MV-4-11 (cell line): ENCODE results near the gene GRIK3.

ENCODE experiments used
- DNase-seq: peaks from one replicate; lab custom pipeline; 2025; lab: John Stamatoyannopoulos, UW

The GRIK3 gene

GRCh38 chr1:36763771-36764170 is 270.5 kb downstream of the GRIK3 start:
- no peak for DNase-seq

- no peak for DNase-seq
Measured at GRCh38 chr1:36762174-36762573, 272.1 kb downstream of the GRIK3 start.

GRCh38 chr1:36761113-36761512 is 273.2 kb downstream of the GRIK3 start:
- DNase-seq: no peak

GRCh38 chr1:36760081-36760480 is 274.2 kb downstream of the GRIK3 start:
- DNase-seq: no peak

GRCh38 chr1:36759355-36759754 is 275.0 kb downstream of the GRIK3 start:
- no peak for DNase-seq

GRCh38 chr1:36755303-36756230 is 278.7 kb downstream of the GRIK3 start:
- no peak for DNase-seq

- DNase-seq: no peak
Measured at GRCh38 chr1:36754366-36754765, 279.9 kb downstream of the GRIK3 start.

GRCh38 chr1:36753451-36753850 is 280.9 kb downstream of the GRIK3 start:
- DNase-seq: no peak

- no peak for DNase-seq
Measured at GRCh38 chr1:36752891-36753361, 281.4 kb downstream of the GRIK3 start.

GRCh38 chr1:36752431-36752830 is 281.9 kb downstream of the GRIK3 start:
- no peak for DNase-seq

- no peak for DNase-seq
Measured at GRCh38 chr1:36751525-36751924, 282.8 kb downstream of the GRIK3 start.

GRCh38 chr1:36748466-36748865 is 285.8 kb downstream of the GRIK3 start:
- DNase-seq: no peak
